ENCODE data around the gene NT5DC1. TPM values are rescaled to one million over a fixed set of nuclear protein-coding genes. Genes with fewer than 3 reads are reported as not detected.

Gene NT5DC1
- polyA plus RNA-seq, 2 of the 4 experiments (the other 2 are of a cell fraction): 26.9 to 31.5 TPM

DNA sequence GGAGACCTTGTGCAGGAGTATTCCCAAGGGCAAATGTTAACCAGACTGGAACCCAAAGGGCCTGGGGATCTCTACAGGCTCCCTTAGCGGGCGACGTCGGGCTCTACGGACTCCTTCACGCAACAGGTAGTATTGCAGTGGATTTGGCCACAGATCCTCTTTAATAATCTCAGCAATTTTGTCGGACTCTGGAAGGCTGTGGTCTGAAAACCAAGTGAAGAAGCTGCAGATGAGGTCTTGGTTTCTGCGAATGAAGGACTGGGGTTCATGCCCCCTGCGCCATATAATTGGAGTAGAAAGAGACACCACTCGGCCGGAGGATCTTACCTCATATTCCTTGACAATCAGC, 177.8 kb downstream of the NT5DC1 start:
- Histone ChIP-seq H3K4me1 (peaks cover 36% of the 10 kb centered on the region), H3K4me2 (peak overlapping the region; percentile 94), H3K4me3 (peak overlapping the region; percentile 100), H3K27ac (peak overlapping the region in 1 of 2 experiments; percentile 97; a peak in 2 of 6 replicates), H3K9me3 (no peaks in the 10 kb centered on the region)
- WGBS (ENCODE audit: missing lambda C conversion rate): 96% methylated on average over 11 of the region's 11 CpGs
- ChIA-PET CTCF (interaction anchor here (1.2 to 3.8 kb wide), 5 partner anchors 10 to 389 kb away, joined by 3 to 17 read pairs (median 9); no protein-coding TSS in a partner anchor), POLR2A (interaction anchor here (1.6 to 1.8 kb wide), 2 partner anchors 10 to 292 kb away, joined by 5 to 11 read pairs; partner anchors contain the start of gene RWDD1)
- TF ChIP-seq ZNF302 (CRISPR knock-in tag; IDR thresholded peaks at IDR 0.05): no peak
- TF ChIP-seq EHMT2 (IDR thresholded peaks at IDR 0.05; ENCODE audit: low read depth): no peak
- TF ChIP-seq HOXA7 (CRISPR knock-in tag; IDR thresholded peaks at IDR 0.05): no peak
- TF ChIP-seq, protein P1, sequence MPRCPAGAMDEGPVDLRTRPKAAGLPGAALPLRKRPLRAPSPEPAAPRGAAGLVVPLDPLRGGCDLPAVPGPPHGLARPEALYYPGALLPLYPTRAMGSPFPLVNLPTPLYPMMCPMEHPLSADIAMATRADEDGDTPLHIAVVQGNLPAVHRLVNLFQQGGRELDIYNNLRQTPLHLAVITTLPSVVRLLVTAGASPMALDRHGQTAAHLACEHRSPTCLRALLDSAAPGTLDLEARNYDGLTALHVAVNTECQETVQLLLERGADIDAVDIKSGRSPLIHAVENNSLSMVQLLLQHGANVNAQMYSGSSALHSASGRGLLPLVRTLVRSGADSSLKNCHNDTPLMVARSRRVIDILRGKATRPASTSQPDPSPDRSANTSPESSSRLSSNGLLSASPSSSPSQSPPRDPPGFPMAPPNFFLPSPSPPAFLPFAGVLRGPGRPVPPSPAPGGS (IDR thresholded peaks at IDR 0.05): no peak
- no peak for TF ChIP-seq ZFP36 (IDR thresholded peaks at IDR 0.05; ENCODE audit: borderline replicate concordance, partially characterized antibody)
- no peak for TF ChIP-seq HEYL (CRISPR knock-in tag; IDR thresholded peaks at IDR 0.05)
- TF ChIP-seq, protein P2, sequence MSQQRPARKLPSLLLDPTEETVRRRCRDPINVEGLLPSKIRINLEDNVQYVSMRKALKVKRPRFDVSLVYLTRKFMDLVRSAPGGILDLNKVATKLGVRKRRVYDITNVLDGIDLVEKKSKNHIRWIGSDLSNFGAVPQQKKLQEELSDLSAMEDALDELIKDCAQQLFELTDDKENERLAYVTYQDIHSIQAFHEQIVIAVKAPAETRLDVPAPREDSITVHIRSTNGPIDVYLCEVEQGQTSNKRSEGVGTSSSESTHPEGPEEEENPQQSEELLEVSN (IDR thresholded peaks at IDR 0.05; ENCODE audit: borderline replicate concordance, low read depth): no peak
- ATAC-seq: no peak
- FAIRE-seq: no peak
- no peak for DNase-seq (ENCODE audit: low read depth in 1 of 2, low spot score in 1 of 2)

DNA sequence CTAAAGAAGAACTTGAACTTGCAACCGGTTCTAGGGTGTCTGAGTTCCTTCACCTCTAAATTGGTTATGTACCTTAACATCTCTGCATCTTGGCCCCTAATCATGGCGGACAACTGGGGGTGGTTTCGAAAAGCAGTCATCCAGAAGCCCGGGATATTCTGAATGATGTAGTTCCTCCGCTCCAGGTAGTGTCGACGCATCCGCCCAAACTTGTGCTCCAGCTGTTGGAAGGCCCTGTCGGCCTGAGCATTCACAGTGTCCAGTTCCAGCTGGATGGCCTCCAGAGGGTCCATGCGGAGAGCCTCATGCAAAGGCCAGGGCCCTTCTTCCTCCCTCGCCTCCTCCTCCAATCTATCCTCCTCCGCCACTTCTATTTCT, 178.2 kb downstream of the NT5DC1 start:
- WGBS (ENCODE audit: missing lambda C conversion rate): 41% methylated on average over 8 of the region's 12 CpGs
- CTCF ChIA-PET: interaction anchor here (1.2 to 3.8 kb wide), 5 partner anchors 9 to 389 kb away, joined by 3 to 17 read pairs (median 9); no protein-coding TSS in a partner anchor
- Histone ChIP-seq H3K4me2 (peak overlapping the region; percentile 94), H3K27ac (peak overlapping the region; percentile 94 to 97), H3K4me3 (peak overlapping the region; percentile 100), H3K4me1 (peaks cover 36% of the 10 kb centered on the region), H3K9me3 (no peaks in the 10 kb centered on the region)
- POLR2A ChIA-PET: interaction anchor here (1.5 to 1.8 kb wide), 4 partner anchors 9 to 292 kb away, joined by 5 to 11 read pairs (median 6); partner anchors contain the start of genes CALHM5 and RWDD1
- TF ChIP-seq, protein P3, sequence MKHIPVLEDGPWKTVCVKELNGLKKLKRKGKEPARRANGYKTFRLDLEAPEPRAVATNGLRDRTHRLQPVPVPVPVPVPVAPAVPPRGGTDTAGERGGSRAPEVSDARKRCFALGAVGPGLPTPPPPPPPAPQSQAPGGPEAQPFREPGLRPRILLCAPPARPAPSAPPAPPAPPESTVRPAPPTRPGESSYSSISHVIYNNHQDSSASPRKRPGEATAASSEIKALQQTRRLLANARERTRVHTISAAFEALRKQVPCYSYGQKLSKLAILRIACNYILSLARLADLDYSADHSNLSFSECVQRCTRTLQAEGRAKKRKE (CRISPR knock-in tag; IDR thresholded peaks at IDR 0.05; ENCODE audit: low read depth): no peak
- ATAC-seq: peak; percentile 25 to 45; a peak in 4 of 6 replicates
- peak in 1 of 2 experiments; percentile 12 for DNase-seq (ENCODE audit: low read depth in 1 of 2, low spot score in 1 of 2)
- FAIRE-seq: no peak

DNA sequence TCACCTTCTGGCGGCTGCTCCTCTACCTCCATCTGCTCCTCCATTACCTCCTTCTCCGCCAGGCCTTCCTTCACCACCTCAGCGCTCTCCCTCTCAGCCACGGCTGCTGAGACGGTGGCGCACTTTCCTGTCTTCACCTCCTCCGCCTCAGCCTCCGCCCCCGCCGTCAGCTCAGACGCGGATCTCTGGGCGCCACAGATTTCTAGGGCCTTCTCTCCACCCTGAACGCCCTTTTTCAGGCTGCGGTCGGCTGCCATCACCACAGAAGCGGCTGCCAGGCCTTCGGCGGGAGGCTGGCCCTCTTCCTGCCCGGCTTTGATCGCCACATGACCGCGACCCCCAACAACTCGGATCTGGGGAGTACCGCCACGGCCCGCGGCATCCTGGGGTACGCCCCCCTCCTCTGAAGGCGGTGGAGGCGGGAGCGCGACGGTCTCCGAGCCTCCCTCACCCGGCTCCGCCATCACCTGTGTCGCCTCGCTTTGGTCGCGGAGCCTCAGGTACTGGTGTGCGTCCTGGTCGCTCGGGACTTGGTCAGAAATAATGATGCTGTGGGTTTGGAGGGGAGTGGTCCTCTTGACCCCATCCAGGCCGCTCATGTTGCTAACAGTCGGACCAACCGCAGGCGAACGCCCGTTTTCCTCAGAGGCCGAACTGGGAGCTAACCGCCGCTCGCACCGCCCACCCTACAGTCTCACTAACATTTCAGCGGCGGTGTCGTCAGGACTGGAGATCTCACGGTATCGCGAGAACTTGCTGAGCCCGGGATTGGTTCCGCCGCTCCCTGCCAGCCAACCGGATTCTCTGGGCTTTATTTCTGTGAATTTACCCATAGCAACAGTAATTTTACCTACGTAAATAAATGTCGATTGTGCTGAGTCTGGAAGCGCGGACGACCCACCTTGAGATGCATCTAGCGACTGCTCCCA, 178.8 kb downstream of the NT5DC1 start, which contains the start of gene TSPYL1:
Gene TSPYL1, minus strand, starts transcription at position 699 of the 929 bp plus-strand sequence. Its CDS starts 100 bp downstream, at position 599.
- peak; percentile 98 for ATAC-seq
- DNase-seq (ENCODE audit: low read depth in 1 of 2, low spot score in 1 of 2): peak; percentile 79 to 94
- ChIA-PET CTCF (interaction anchor here (0.9 to 3.8 kb wide), 6 partner anchors 9 to 388 kb away, joined by 3 to 17 read pairs (median 4); partner anchors contain the start of gene RWDD1), POLR2A (interaction anchor here (0.6 to 1.8 kb wide), 7 partner anchors 8 to 291 kb away, joined by 3 to 11 read pairs (median 5); partner anchors contain the start of genes CALHM5, DSE, NT5DC1 and RWDD1)
- Histone ChIP-seq H3K4me2 (peak within 1 kb of the TSS; percentile 94), H3K9me3 (no peaks in the 10 kb centered on the region), H3K4me3 (peak within 1 kb of the TSS; percentile 100), H3K4me1 (peaks cover 36% of the 10 kb centered on the region), H3K27ac (peak within 1 kb of the TSS; percentile 94 to 97)
- WGBS (ENCODE audit: missing lambda C conversion rate): 1% methylated on average over 38 of the region's 71 CpGs
- FAIRE-seq: no peak
- TF ChIP-seq SREBF2 (IDR thresholded peaks at IDR 0.05) (no peak), FOSL2 (IDR thresholded peaks at IDR 0.05) (no peak), FOSL2 (CRISPR knock-in tag; IDR thresholded peaks at IDR 0.05) (no peak), ZFP36 (IDR thresholded peaks at IDR 0.05; ENCODE audit: borderline replicate concordance, partially characterized antibody) (no peak), POLR2A (IDR thresholded peaks at IDR 0.05; ENCODE audit: low read length) (peak; percentile 71), RNF2 (IDR thresholded peaks at IDR 0.05; ENCODE audit: borderline replicate concordance, low read depth) (no peak), RFX5 (IDR thresholded peaks at IDR 0.05) (peak; percentile 97), FOSB (CRISPR knock-in tag; IDR thresholded peaks at IDR 0.05) (no peak), PHF8 (IDR thresholded peaks at IDR 0.05; ENCODE audit: borderline replicate concordance, low read depth) (peak; percentile 73), ZC3H11A (IDR thresholded peaks at IDR 0.05) (no peak), HOXB13 (CRISPR knock-in tag; IDR thresholded peaks at IDR 0.05; ENCODE audit: low read depth) (no peak), NFE2L2 (conservative IDR thresholded peaks at IDR 0.05; ENCODE audit: low read length) (no peak), GATA3 (IDR thresholded peaks at IDR 0.05; ENCODE audit: borderline replicate concordance) (no peak), JUN (IDR thresholded peaks at IDR 0.05) (peak in 1 of 2 experiments; percentile 62; a peak in 1 of 5 replicates)
- TF ChIP-seq, protein P4, sequence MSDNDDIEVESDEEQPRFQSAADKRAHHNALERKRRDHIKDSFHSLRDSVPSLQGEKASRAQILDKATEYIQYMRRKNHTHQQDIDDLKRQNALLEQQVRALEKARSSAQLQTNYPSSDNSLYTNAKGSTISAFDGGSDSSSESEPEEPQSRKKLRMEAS (IDR thresholded peaks at IDR 0.05): peak; percentile 24; the same call in 1 of the 2 replicates
- TF ChIP-seq, protein P3 (CRISPR knock-in tag; IDR thresholded peaks at IDR 0.05; ENCODE audit: low read depth): no peak
- TF ChIP-seq, protein P5, sequence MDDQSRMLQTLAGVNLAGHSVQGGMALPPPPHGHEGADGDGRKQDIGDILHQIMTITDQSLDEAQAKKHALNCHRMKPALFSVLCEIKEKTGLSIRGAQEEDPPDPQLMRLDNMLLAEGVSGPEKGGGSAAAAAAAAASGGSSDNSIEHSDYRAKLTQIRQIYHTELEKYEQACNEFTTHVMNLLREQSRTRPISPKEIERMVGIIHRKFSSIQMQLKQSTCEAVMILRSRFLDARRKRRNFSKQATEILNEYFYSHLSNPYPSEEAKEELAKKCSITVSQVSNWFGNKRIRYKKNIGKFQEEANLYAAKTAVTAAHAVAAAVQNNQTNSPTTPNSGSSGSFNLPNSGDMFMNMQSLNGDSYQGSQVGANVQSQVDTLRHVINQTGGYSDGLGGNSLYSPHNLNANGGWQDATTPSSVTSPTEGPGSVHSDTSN (IDR thresholded peaks at IDR 0.05): no peak
- TF ChIP-seq, protein P2 (IDR thresholded peaks at IDR 0.05; ENCODE audit: borderline replicate concordance, low read depth): 0 out of 2 replicates have a peak, but pooled peaks have one; percentile 14
- TF ChIP-seq, protein P1 (IDR thresholded peaks at IDR 0.05): peak; percentile 54; the same call in 1 of the 3 replicates

Data from A549 (cell line).